HG02852 (cell line): ENCODE data around the gene S100A3.
"Not testable (repeated sequence)": the region's sequence is repeated elsewhere in the genome, so short reads cannot be mapped to it uniquely, and the experiment has no call there.

Source experiments
- ATAC-seq: cut with Tn5 transposase; IDR thresholded peaks from one replicate; pipeline ENCODE4 v1.9.1; 2021; ENCODE audit warnings: mild to moderate bottlenecking, moderate library complexity; ENCODE audit not compliant: unreplicated experiment

Gene S100A3

GRCh38 chr1:153548722-153549688, at the start of gene S100A3:
S100A3 (minus strand) TSS chr1:153549258; CDS start chr1:153548485, 773 bp downstream.
- no peak for ATAC-seq

DNA sequence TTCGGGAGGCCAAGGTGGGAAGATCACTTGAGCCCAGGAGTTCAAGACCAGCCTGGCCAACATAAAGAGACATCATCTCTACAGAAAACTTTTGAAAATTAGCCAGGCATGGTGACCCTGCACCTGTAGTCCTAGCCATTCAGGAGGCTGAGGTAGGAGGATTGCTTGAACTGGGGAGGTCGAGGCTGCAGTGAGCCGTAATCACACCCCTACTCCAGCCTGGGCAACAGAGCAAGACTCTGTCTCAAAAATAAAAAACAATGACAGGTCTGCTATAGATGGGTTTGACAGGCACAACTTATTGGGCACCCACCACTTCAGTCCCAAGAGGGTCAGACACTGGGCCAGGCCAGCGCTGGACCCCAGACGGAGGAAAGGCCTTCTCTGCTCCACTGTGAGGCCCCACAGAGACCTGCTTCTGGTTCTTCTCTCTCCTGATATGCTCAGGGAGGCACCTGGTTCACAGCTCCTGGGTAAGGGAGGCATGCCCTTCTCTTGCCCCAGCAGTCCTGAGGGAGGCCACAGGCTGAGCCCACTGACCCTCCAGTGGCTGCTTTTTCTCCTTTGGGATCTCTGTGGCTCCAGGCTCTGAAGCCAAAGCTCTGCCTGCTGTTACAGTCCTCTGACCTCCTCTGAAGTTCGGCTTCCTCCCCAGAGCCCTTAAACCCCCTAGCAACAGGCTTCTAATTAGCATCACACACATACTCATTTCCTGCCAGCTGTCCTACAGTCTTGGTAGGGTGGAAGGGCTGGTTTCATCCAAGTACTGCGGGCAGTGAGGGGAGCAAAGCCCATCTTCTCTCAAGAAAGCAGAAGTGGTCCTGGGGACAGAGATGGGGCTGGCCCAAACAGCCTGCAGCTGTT, 49.5 kb upstream of the S100A3 start:
- peak; percentile 98 for ATAC-seq

DNA sequence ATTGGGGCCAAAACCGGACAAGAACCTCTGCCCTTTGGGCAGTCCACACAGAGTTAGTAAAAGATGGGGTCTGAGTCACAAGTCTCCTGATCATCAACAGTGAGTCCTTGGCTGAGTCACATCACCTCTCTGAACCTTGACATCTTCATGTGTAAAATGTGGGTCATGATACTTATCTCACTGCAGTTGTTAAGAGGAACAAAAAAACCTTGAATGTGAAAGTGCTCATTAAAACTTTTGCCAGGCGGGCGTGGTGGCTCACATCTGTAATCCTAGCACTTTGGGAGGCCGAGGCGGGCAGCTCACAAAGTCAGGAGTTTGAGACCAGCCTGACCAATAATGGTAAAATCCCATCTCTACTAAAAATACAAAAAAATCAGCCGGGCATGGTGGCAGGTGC, 48.1 kb upstream of the S100A3 start:
- ATAC-seq: no peak

GRCh38 chr1:153592748-153593147, 43.7 kb upstream of the S100A3 start:
- no peak for ATAC-seq

DNA sequence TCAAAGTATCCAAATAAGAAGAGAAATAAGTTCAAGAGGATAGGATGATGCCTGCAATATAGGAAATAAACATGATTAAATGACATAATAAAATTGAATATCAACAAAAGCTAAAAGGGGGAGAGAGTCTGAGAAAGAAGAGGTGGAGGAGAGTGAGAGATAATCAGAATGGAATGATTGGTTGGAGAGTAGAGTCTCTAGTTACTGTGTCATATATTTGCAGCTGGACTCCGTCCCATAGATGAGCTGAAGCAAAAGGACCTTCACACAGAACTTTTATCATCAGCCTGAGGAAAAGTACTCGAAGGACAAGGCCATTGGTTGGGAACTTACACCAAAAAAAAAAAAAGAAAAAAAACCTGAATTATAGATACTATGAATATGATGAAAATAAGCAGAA, 39.4 kb upstream of the S100A3 start:
- ATAC-seq: no peak

- not testable (repeated sequence) for ATAC-seq
Measured at GRCh38 chr1:153588033-153588432, 39.0 kb upstream of the S100A3 start.

GRCh38 chr1:153587314-153587713, 38.3 kb upstream of the S100A3 start:
- no peak for ATAC-seq

GRCh38 chr1:153586347-153586746, 37.3 kb upstream of the S100A3 start:
- no peak for ATAC-seq

- no peak for ATAC-seq
Measured at GRCh38 chr1:153585006-153585405, 35.9 kb upstream of the S100A3 start.

- no peak for ATAC-seq
Measured at GRCh38 chr1:153583976-153584375, 34.9 kb upstream of the S100A3 start.

DNA sequence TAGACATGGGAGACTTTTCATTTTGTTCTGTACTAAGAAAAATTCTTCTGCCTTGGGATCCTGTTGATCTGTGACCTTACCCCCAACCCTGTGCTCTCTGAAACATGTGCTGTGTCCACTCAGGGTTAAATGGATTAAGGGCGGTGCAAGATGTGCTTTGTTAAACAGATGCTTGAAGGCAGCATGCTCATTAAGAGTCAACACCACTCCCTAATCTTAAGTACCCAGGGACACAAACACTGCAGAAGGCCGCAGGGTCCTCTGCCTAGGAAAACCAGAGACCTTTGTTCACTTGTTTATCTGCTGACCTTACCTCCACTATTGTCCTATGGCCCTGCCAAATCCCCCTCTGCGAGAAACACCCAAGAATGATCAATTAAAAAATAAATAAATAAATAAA, 34.5 kb upstream of the S100A3 start:
- not testable (repeated sequence) for ATAC-seq

GRCh38 chr1:153582836-153583235, 33.8 kb upstream of the S100A3 start:
- not testable (repeated sequence) for ATAC-seq

GRCh38 chr1:153578936-153579335, 29.9 kb upstream of the S100A3 start:
- ATAC-seq: no peak

- no peak for ATAC-seq
Measured at GRCh38 chr1:153578490-153578889, 29.4 kb upstream of the S100A3 start.

DNA sequence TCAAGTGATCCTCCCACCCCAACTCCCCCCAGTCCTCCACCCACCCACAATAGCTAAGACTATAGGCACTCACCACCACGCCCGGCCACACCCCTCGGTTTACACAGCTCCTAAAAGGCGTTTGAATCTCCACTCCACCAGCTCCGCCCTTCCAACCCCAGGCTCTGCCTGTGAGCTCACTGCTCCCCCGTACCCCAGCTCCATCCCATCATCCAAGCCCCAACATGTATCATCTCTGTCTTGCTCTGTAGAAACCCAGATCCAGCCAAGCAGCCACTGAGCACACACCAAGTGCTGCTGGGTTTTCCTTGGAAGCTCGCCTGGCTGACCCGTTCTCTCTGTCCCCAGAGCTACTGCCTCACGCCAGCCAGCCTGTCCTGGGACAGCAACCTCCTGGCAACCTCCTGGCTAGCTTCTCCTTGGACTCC, 28.6 kb upstream of the S100A3 start:
- ATAC-seq: no peak

DNA sequence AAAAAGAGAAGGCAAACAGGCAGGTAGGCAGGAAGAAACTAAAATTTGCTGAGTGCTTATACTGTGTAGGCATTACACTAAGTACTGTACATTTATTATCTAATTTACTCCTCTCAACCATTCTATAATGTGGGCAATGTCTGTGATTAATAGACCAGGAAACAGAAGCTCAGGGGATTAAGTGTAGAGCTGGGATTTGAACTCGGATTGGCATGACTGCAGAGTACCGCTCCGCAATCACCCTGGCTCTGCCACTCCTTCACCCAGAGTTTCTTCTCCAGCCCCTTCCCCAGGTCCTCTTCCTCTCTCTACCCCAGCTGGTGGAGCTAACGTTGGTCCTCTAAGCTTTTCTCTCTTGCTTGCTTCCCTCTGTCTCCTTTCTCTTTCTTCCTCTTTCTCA, 28.1 kb upstream of the S100A3 start:
- ATAC-seq: no peak

- ATAC-seq: not testable (repeated sequence)
Measured at GRCh38 chr1:153575497-153575896, 26.4 kb upstream of the S100A3 start.

- ATAC-seq: not testable (repeated sequence)
Measured at GRCh38 chr1:153575081-153575491, 26.0 kb upstream of the S100A3 start.

DNA sequence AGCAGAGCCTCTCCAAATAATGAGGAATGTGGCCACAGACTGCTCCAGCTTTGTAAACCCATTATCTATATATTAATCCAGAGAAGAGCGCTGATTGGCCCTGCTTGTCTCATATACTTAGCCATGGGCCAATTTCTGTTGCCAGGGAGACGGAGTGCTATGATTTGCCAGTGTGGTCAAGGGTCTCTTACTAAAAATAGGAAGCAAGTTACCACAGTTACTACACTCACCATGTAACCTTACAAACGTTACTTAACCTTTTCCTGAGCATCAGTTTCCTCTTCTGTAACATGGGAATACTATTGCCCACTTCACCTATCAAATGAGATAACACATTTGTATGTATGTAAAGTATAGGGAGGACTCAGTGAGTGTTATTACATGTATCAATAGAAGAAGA, 24.3 kb upstream of the S100A3 start:
- no peak for ATAC-seq

- ATAC-seq: peak; percentile 60
Measured at GRCh38 chr1:153572569-153573015, 23.5 kb upstream of the S100A3 start.

- ATAC-seq: no peak
Measured at GRCh38 chr1:153571706-153572105, 22.6 kb upstream of the S100A3 start.
